Measurements from ENCODE around the gene EIF4G3. TPM values are rescaled to one million over a fixed set of nuclear protein-coding genes. Genes with fewer than 3 reads are reported as not detected.

The EIF4G3 gene
- polyA plus RNA-seq, 1 of the 3 experiments (the other 2 are of a cell fraction): 32.0 TPM

DNA sequence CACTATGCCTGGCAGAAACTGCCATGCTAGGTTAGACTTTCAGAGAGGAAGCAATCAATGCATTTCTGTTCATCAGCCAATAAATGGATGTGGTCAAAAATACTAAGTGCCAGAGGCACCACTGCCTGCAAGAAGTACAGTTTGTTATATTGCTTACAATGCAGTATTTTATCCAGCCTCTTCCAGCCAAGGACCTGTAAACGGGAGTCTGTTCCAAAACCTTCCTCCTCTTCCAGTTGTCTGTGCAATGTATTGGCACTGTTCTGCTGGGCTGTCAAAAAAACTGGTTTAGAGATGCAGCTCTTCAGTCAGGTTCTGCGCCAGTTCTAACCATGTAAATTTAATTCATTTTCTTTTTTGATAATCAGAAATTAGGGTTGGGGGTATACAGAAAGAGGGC lies 175.7 kb downstream of the EIF4G3 start:
- Histone ChIP-seq H3K79me2 (ENCODE audit: insufficient read depth) (peaks cover 27% of the 10 kb centered on the region; the same call in 1 of the 2 replicates), H3K36me3 (replicated peaks in 1 of 2; ENCODE audit: control insufficient read depth in 1 of 2, insufficient read depth in 2 of 2, low read length in 1 of 2) (peaks cover 0 to 11% of the 10 kb centered on the region in 2 experiments), H3K4me3 (ENCODE audit: low read depth in 2 of 2, low read length in 1 of 2) (no peak overlapping the region), H3F3A (replicated peaks; ENCODE audit: insufficient read depth) (peaks cover 6% of the 10 kb centered on the region), H3K9ac (no peak overlapping the region), H3K9me3 (no peaks in the 10 kb centered on the region), H4K20me1 (ENCODE audit: insufficient read depth) (peaks cover 7% of the 10 kb centered on the region; the same call in 1 of the 2 replicates), H3K4me1 (ENCODE audit: control insufficient read depth in 1 of 2, insufficient read depth in 2 of 2, low read depth in 1 of 2, low read length in 1 of 2) (peaks cover 11 to 14% of the 10 kb centered on the region in 2 experiments; a peak in 3 of 4 replicates), H3K27ac (ENCODE audit: low read depth in 2 of 2, low read length in 1 of 2) (no peak overlapping the region), H3K27me3 (ENCODE audit: insufficient read depth) (no peaks in the 10 kb centered on the region), H2AFZ (ENCODE audit: low read depth) (no peak overlapping the region), H3K9me2 (no peaks in the 10 kb centered on the region), H3K4me2 (no peak overlapping the region)
- TF ChIP-seq NRF1 (IDR thresholded peaks at IDR 0.05; ENCODE audit: low read depth, low read length): no peak
- TF ChIP-seq, protein P1, sequence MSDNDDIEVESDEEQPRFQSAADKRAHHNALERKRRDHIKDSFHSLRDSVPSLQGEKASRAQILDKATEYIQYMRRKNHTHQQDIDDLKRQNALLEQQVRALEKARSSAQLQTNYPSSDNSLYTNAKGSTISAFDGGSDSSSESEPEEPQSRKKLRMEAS (IDR thresholded peaks at IDR 0.05; ENCODE audit: low read depth): no peak
- TF ChIP-seq TEAD4 (IDR thresholded peaks at IDR 0.05; ENCODE audit: borderline replicate concordance, insufficient read depth): no peak
- TF ChIP-seq, protein P2, sequence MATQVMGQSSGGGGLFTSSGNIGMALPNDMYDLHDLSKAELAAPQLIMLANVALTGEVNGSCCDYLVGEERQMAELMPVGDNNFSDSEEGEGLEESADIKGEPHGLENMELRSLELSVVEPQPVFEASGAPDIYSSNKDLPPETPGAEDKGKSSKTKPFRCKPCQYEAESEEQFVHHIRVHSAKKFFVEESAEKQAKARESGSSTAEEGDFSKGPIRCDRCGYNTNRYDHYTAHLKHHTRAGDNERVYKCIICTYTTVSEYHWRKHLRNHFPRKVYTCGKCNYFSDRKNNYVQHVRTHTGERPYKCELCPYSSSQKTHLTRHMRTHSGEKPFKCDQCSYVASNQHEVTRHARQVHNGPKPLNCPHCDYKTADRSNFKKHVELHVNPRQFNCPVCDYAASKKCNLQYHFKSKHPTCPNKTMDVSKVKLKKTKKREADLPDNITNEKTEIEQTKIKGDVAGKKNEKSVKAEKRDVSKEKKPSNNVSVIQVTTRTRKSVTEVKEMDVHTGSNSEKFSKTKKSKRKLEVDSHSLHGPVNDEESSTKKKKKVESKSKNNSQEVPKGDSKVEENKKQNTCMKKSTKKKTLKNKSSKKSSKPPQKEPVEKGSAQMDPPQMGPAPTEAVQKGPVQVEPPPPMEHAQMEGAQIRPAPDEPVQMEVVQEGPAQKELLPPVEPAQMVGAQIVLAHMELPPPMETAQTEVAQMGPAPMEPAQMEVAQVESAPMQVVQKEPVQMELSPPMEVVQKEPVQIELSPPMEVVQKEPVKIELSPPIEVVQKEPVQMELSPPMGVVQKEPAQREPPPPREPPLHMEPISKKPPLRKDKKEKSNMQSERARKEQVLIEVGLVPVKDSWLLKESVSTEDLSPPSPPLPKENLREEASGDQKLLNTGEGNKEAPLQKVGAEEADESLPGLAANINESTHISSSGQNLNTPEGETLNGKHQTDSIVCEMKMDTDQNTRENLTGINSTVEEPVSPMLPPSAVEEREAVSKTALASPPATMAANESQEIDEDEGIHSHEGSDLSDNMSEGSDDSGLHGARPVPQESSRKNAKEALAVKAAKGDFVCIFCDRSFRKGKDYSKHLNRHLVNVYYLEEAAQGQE (IDR thresholded peaks at IDR 0.05; ENCODE audit: low read depth, low read length): no peak
- no peak for TF ChIP-seq RAD21 (IDR thresholded peaks at IDR 0.05; ENCODE audit: low read length)
- TF ChIP-seq, protein P3, sequence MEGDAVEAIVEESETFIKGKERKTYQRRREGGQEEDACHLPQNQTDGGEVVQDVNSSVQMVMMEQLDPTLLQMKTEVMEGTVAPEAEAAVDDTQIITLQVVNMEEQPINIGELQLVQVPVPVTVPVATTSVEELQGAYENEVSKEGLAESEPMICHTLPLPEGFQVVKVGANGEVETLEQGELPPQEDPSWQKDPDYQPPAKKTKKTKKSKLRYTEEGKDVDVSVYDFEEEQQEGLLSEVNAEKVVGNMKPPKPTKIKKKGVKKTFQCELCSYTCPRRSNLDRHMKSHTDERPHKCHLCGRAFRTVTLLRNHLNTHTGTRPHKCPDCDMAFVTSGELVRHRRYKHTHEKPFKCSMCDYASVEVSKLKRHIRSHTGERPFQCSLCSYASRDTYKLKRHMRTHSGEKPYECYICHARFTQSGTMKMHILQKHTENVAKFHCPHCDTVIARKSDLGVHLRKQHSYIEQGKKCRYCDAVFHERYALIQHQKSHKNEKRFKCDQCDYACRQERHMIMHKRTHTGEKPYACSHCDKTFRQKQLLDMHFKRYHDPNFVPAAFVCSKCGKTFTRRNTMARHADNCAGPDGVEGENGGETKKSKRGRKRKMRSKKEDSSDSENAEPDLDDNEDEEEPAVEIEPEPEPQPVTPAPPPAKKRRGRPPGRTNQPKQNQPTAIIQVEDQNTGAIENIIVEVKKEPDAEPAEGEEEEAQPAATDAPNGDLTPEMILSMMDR (IDR thresholded peaks at IDR 0.05): no peak
- no peak for TF ChIP-seq YY1 (IDR thresholded peaks at IDR 0.05; ENCODE audit: low read depth)
- TF ChIP-seq SIN3A (IDR thresholded peaks at IDR 0.05; ENCODE audit: borderline replicate concordance, low read depth, low read length): no peak
- no peak for TF ChIP-seq RXRA (IDR thresholded peaks at IDR 0.05; ENCODE audit: borderline replicate concordance, low read depth)
- TF ChIP-seq, protein P4, sequence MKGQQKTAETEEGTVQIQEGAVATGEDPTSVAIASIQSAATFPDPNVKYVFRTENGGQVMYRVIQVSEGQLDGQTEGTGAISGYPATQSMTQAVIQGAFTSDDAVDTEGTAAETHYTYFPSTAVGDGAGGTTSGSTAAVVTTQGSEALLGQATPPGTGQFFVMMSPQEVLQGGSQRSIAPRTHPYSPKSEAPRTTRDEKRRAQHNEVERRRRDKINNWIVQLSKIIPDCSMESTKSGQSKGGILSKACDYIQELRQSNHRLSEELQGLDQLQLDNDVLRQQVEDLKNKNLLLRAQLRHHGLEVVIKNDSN (IDR thresholded peaks at IDR 0.05; ENCODE audit: borderline replicate concordance, low read depth): no peak
- TF ChIP-seq TAF1 (IDR thresholded peaks at IDR 0.05; ENCODE audit: borderline replicate concordance, low read depth, low read length): no peak
- no peak for TF ChIP-seq TCF12 (IDR thresholded peaks at IDR 0.05)
- TF ChIP-seq, protein P5, sequence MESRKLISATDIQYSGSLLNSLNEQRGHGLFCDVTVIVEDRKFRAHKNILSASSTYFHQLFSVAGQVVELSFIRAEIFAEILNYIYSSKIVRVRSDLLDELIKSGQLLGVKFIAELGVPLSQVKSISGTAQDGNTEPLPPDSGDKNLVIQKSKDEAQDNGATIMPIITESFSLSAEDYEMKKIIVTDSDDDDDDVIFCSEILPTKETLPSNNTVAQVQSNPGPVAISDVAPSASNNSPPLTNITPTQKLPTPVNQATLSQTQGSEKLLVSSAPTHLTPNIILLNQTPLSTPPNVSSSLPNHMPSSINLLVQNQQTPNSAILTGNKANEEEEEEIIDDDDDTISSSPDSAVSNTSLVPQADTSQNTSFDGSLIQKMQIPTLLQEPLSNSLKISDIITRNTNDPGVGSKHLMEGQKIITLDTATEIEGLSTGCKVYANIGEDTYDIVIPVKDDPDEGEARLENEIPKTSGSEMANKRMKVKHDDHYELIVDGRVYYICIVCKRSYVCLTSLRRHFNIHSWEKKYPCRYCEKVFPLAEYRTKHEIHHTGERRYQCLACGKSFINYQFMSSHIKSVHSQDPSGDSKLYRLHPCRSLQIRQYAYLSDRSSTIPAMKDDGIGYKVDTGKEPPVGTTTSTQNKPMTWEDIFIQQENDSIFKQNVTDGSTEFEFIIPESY (IDR thresholded peaks at IDR 0.05; ENCODE audit: borderline replicate concordance, low read depth): no peak
- no peak for TF ChIP-seq MXI1 (IDR thresholded peaks at IDR 0.05; ENCODE audit: low read depth, low read length)
- TF ChIP-seq RCOR1 (IDR thresholded peaks at IDR 0.05; ENCODE audit: low read length): no peak
- TF ChIP-seq GATA2 (CRISPR knock-in tag; IDR thresholded peaks at IDR 0.05): no peak
- TF ChIP-seq POLR2AphosphoS5 (IDR thresholded peaks at IDR 0.05; ENCODE audit: low read depth, low read length): no peak
- no peak for DNase-seq
- 90% methylated on average over 2 of the region's 2 CpGs for WGBS (ENCODE audit: low lambda C conversion rate)
- ChIA-PET POLR2A (no interaction called here), CTCF (interaction anchor here (1.5 kb wide), 1 partner anchor 19 kb away, joined by 4 read pairs; no protein-coding TSS in a partner anchor)
